Spleen (tissue), 7 donors: Measurements from ENCODE around the gene NPW.

ENCODE experiments used
- POLR2A ChIP-seq, 3 donors: fragments of 450-650 bp; IDR thresholded peaks; one replicate each; pipeline ENCODE4 v1.5.1; 2017; ENCODE audit warnings: antibody characterized with exemption in 3 of 3, mild to moderate bottlenecking in 1 of 3
- POLR2AphosphoS5 ChIP-seq, 3 donors: sonication (generic); formaldehyde crosslinking; IDR thresholded peaks; one replicate each; pipeline ENCODE4 v1.5.1; 2017; ENCODE audit warnings: antibody characterized with exemption in 3 of 3
- TF ChIP-seq, protein P1 (sequence below), 11 experiments: fragments of 200-600 bp in 7 of 11; fragments of 450-650 bp in 4 of 11; sonication (generic) in 4 of 11; IDR thresholded peaks in 8 of 11; conservative IDR thresholded peaks in 3 of 11; 1 replicate in 7 of 11; 2 replicates in 4 of 11; pipeline versions ENCODE4 v1.4.0 to v1.8.0; 2016 to 2021; ENCODE audit warnings: antibody characterized with exemption in 11 of 11, inconsistent platforms in 4 of 11, mild to moderate bottlenecking in 1 of 11
- donor health status: DM: no; HTN: no; CAD: no; lungs with moderate emphysema.
- donor health status: DM: no; HTN: no; CAD: no.
- donor health status: DM: no; HTN: no; CAD: no.

DNA sequence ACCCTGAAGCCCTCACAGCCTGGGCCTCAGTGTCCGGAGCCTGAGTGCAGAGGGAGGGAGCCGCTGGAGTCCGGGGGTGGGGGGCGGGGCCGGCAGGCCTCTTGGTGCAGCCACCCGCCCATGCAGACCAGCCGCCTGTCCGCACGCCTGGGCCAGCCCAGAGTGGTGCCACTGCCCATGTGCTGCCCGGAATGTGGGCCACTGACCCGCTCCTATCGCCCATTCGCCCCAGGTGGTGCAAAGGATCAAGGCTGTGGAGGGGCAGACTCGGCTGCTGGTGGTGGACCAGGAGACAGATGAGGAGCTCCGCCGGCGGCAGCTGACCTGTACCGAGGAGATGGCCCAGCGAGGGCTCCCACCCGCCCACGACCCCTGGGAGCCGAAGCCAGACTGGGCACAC lies 9.8 kb downstream of the NPW start:
- TF ChIP-seq, protein P1, sequence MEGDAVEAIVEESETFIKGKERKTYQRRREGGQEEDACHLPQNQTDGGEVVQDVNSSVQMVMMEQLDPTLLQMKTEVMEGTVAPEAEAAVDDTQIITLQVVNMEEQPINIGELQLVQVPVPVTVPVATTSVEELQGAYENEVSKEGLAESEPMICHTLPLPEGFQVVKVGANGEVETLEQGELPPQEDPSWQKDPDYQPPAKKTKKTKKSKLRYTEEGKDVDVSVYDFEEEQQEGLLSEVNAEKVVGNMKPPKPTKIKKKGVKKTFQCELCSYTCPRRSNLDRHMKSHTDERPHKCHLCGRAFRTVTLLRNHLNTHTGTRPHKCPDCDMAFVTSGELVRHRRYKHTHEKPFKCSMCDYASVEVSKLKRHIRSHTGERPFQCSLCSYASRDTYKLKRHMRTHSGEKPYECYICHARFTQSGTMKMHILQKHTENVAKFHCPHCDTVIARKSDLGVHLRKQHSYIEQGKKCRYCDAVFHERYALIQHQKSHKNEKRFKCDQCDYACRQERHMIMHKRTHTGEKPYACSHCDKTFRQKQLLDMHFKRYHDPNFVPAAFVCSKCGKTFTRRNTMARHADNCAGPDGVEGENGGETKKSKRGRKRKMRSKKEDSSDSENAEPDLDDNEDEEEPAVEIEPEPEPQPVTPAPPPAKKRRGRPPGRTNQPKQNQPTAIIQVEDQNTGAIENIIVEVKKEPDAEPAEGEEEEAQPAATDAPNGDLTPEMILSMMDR (IDR thresholded peaks at IDR 0.05 in 8 of 11, conservative IDR thresholded peaks at IDR 0.05 in 3 of 11): no peak
- TF ChIP-seq POLR2AphosphoS5 (IDR thresholded peaks at IDR 0.05): no peak
- no peak for TF ChIP-seq POLR2A (IDR thresholded peaks at IDR 0.05)
